Measurements from ENCODE around the gene SNIP1. TPM values are rescaled to one million over a fixed set of nuclear protein-coding genes. Genes with fewer than 3 reads are reported as not detected.
"Not testable (repeated sequence)": the region's sequence is repeated elsewhere in the genome, so short reads cannot be mapped to it uniquely, and the experiment has no call there.

SNIP1 gene
- total RNA-seq, 2 donors from 2014 or later: 22.1 to 29.5 TPM

- Mint-ChIP-seq H3K27ac (peak overlapping the region in 1 of 2 donors; percentile 47), H3K9me3 (no peaks in the 10 kb centered on the region), H3K36me3 (peaks cover 6 to 10% of the 10 kb centered on the region in 2 donors)
- DNase-seq (ENCODE audit: low spot score in 2 of 2) (no peak), ATAC-seq (no peak)
Observed at GRCh38 chr1:37562984-37563383, 8.9 kb upstream of the SNIP1 start.

- Mint-ChIP-seq H3K9me3 (no peaks in the 10 kb centered on the region), H3K27ac (peak overlapping the region; percentile 3 to 93)
- peak; percentile 64 to 74 for ATAC-seq
Observed at GRCh38 chr1:37561133-37562132, 7.3 kb upstream of the SNIP1 start.

GRCh38 chr1:37560401-37561132 lies 6.5 kb upstream of the SNIP1 start:
- ATAC-seq: no peak

More at GRCh38 chr1:37561133-37562132, 7.3 kb upstream of the SNIP1 start:
- H3K36me3 Mint-ChIP-seq: peaks cover 0 to 5% of the 10 kb centered on the region in 2 donors
- peak in 1 of 2 donors; percentile 45 for DNase-seq (ENCODE audit: low spot score in 2 of 2)

GRCh38 chr1:37559957-37560379 lies 5.9 kb upstream of the SNIP1 start:
- not testable (repeated sequence) for H3K36me3 Mint-ChIP-seq; H3K9me3 Mint-ChIP-seq; DNase-seq (ENCODE audit: low spot score in 2 of 2); H3K27ac Mint-ChIP-seq; ATAC-seq

More at GRCh38 chr1:37560401-37561132, 6.5 kb upstream of the SNIP1 start:
- peaks cover 0 to 3% of the 10 kb centered on the region in 2 donors for H3K36me3 Mint-ChIP-seq
- no peaks in the 10 kb centered on the region for H3K9me3 Mint-ChIP-seq
- peak overlapping the region in 1 of 2 donors; percentile 51 for H3K27ac Mint-ChIP-seq
- no peak for DNase-seq (ENCODE audit: low spot score in 2 of 2)

GRCh38 chr1:37559080-37559479 lies 5.0 kb upstream of the SNIP1 start:
- DNase-seq (ENCODE audit: low spot score in 2 of 2) (no peak), ATAC-seq (no peak)
- peak overlapping the region in 1 of 2 donors; percentile 34 for H3K27ac Mint-ChIP-seq
- no peaks in the 10 kb centered on the region for H3K9me3 Mint-ChIP-seq
- H3K36me3 Mint-ChIP-seq: peaks cover 4 to 5% of the 10 kb centered on the region in 2 donors

- Mint-ChIP-seq H3K9me3 (no peaks in the 10 kb centered on the region), H3K27ac (peak overlapping the region in 1 of 2 donors; percentile 34), H3K36me3 (peaks cover 8 to 10% of the 10 kb centered on the region in 2 donors)
- ATAC-seq (no peak), DNase-seq (ENCODE audit: low spot score in 2 of 2) (no peak)
Observed at GRCh38 chr1:37558411-37558810, 4.3 kb upstream of the SNIP1 start.

GRCh38 chr1:37557402-37557801 lies 3.3 kb upstream of the SNIP1 start:
- Mint-ChIP-seq H3K27ac (no peak overlapping the region), H3K36me3 (peaks cover 15 to 19% of the 10 kb centered on the region in 2 donors), H3K9me3 (no peaks in the 10 kb centered on the region)
- ATAC-seq (no peak), DNase-seq (ENCODE audit: low spot score in 2 of 2) (no peak)

- Mint-ChIP-seq H3K9me3 (no peaks in the 10 kb centered on the region), H3K27ac (peak within 1 kb of the TSS in 1 of 2 donors; percentile 30), H3K36me3 (peaks cover 15 to 19% of the 10 kb centered on the region in 2 donors)
- no peak for ATAC-seq
- DNase-seq (ENCODE audit: low spot score in 2 of 2): peak in 1 of 2 donors; percentile 50
Observed at GRCh38 chr1:37556712-37557196, 2.7 kb upstream of the SNIP1 start, which contains the start of gene DNALI1. Gene DNALI1 (plus strand): TSS chr1:37556940. CDS start chr1:37556995, 55 bp downstream.

- Mint-ChIP-seq H3K27ac (peak overlapping the region; percentile 83 to 99), H3K9me3 (no peaks in the 10 kb centered on the region), H3K36me3 (peaks cover 19 to 20% of the 10 kb centered on the region in 2 donors)
- DNase-seq (ENCODE audit: low spot score in 2 of 2) (no peak), ATAC-seq (peak; percentile 4 to 10)
Observed at GRCh38 chr1:37553598-37553926, 531 bp downstream of the SNIP1 start.

GRCh38 chr1:37549341-37549740 lies 4.8 kb downstream of the SNIP1 start:
- Mint-ChIP-seq H3K27ac (peak overlapping the region in 1 of 2 donors; percentile 76), H3K36me3 (peaks cover 30 to 32% of the 10 kb centered on the region in 2 donors), H3K9me3 (no peaks in the 10 kb centered on the region)
- no peak for ATAC-seq
- no peak for DNase-seq (ENCODE audit: low spot score in 2 of 2)

- DNase-seq (ENCODE audit: low spot score in 2 of 2) (no peak), ATAC-seq (no peak)
- peaks cover 18 to 31% of the 10 kb centered on the region in 2 donors for H3K36me3 Mint-ChIP-seq
- H3K27ac Mint-ChIP-seq: no peak overlapping the region
- H3K9me3 Mint-ChIP-seq: no peaks in the 10 kb centered on the region
Observed at GRCh38 chr1:37545019-37545418, 9.1 kb downstream of the SNIP1 start.

- Mint-ChIP-seq H3K9me3 (no peaks in the 10 kb centered on the region), H3K27ac (no peak overlapping the region), H3K36me3 (peaks cover 18 to 31% of the 10 kb centered on the region in 2 donors)
- DNase-seq (ENCODE audit: low spot score in 2 of 2) (no peak), ATAC-seq (no peak)
Observed at GRCh38 chr1:37544530-37544929, 9.6 kb downstream of the SNIP1 start.

GRCh38 chr1:37540036-37540785 lies 13.9 kb downstream of the SNIP1 start:
- DNase-seq (ENCODE audit: low spot score in 2 of 2): no peak
- Mint-ChIP-seq H3K27ac (no peak overlapping the region), H3K9me3 (no peaks in the 10 kb centered on the region), H3K36me3 (peaks cover 17 to 42% of the 10 kb centered on the region in 2 donors)
- ATAC-seq: no peak

- not testable (repeated sequence) for DNase-seq (ENCODE audit: low spot score in 2 of 2); H3K27ac Mint-ChIP-seq; ATAC-seq; H3K9me3 Mint-ChIP-seq
- H3K36me3 Mint-ChIP-seq: peaks cover 9 to 39% of the 10 kb centered on the region in 2 donors
Observed at GRCh38 chr1:37539154-37539553, 14.9 kb downstream of the SNIP1 start.

GRCh38 chr1:37537378-37537777 lies 16.7 kb downstream of the SNIP1 start:
- Mint-ChIP-seq H3K9me3 (no peaks in the 10 kb centered on the region), H3K36me3 (peaks cover 9 to 38% of the 10 kb centered on the region in 2 donors), H3K27ac (peak overlapping the region; percentile 12 to 75)
- DNase-seq (ENCODE audit: low spot score in 2 of 2) (no peak), ATAC-seq (peak; percentile 83 to 94)
